ENCODE results near the gene DLX1. TPM values are rescaled to one million over a fixed set of nuclear protein-coding genes. Genes with fewer than 3 reads are reported as not detected.

The DLX1 gene
- total RNA-seq, 1 donor from 2014 or later, result not detected

DNA sequence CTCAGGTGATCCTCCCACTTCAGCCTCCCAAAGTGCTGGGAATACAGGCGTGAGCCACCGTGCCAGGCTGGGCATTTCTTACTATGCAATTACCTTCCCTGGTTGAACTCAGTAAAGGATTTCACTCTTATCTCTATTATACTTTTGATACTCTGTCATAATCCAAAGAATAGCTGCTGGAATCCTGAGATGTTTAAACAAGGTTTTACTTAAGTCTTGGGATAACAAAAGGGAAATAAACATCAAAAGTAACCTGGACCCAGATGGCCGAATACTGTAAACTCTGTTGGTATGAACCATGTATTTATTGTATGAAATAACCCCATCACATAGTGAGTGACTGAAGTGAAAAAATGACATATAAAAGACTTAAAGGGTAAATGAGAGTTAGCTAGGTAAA lies 29.3 kb downstream of the DLX1 start:
- H3K27me3 ChIP-seq, result no peaks in the 10 kb centered on the region
- H3K36me3 ChIP-seq, result no peaks in the 10 kb centered on the region
- no peak for DNase-seq (ENCODE audit: low spot score in 2 of 2)
- H3K9me3 ChIP-seq, result no peaks in the 10 kb centered on the region
- TF ChIP-seq, protein P1, sequence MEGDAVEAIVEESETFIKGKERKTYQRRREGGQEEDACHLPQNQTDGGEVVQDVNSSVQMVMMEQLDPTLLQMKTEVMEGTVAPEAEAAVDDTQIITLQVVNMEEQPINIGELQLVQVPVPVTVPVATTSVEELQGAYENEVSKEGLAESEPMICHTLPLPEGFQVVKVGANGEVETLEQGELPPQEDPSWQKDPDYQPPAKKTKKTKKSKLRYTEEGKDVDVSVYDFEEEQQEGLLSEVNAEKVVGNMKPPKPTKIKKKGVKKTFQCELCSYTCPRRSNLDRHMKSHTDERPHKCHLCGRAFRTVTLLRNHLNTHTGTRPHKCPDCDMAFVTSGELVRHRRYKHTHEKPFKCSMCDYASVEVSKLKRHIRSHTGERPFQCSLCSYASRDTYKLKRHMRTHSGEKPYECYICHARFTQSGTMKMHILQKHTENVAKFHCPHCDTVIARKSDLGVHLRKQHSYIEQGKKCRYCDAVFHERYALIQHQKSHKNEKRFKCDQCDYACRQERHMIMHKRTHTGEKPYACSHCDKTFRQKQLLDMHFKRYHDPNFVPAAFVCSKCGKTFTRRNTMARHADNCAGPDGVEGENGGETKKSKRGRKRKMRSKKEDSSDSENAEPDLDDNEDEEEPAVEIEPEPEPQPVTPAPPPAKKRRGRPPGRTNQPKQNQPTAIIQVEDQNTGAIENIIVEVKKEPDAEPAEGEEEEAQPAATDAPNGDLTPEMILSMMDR (IDR thresholded peaks at IDR 0.05), result no peak
- intact Hi-C loops (cut with DNase I), result no loop called here
- H3K27ac ChIP-seq, result no peak overlapping the region
- no peaks in the 10 kb centered on the region for H3K4me1 ChIP-seq
- H3K4me3 ChIP-seq, result no peak overlapping the region

DNA sequence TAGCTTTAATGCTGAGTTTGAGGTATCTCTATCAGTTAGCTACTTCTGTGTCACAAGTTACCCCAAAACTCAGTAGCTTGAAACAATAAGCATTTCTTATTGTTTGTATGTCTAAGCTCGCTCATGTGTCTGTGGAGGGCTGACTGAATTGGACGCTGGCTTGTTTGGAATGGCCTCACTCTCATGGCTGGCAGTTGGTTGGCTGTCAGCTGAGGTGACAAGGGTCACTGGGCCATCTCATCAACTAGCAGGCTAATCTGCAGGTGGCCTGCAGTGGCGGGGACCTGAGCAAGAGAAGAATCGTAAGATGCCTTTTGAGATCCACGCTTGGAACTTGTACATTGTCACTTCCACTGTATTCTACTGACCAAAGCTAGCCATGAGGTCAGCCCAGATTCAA lies 30.8 kb downstream of the DLX1 start:
- no peaks in the 10 kb centered on the region for H3K36me3 ChIP-seq
- DNase-seq (ENCODE audit: low spot score in 2 of 2), result no peak
- no peaks in the 10 kb centered on the region for H3K27me3 ChIP-seq
- intact Hi-C loops (cut with DNase I), result no loop called here
- H3K4me1 ChIP-seq, result no peaks in the 10 kb centered on the region
- TF ChIP-seq, protein P1 (IDR thresholded peaks at IDR 0.05), result no peak
- H3K4me3 ChIP-seq, result no peak overlapping the region
- no peaks in the 10 kb centered on the region for H3K9me3 ChIP-seq
- no peak overlapping the region for H3K27ac ChIP-seq

DNA sequence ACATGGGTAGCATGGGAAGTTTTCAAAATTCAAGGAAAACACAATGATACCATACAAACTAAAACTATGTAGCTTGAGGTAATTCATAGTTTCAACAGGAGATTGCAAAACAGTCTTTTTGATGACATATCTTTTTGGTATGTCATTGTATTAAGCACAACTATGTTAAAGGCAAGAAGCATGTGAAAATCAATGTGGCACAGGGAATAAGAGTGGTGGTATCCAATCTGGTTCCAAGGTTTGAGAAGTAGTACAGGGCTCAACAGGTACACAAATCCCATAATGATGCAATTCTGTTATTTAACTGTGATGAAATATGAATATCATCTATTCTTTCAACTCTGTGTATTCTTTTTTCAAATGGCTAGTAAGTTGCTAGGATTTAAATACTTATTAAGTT lies 33.8 kb downstream of the DLX1 start:
- no peaks in the 10 kb centered on the region for H3K9me3 ChIP-seq
- no peak overlapping the region for H3K4me3 ChIP-seq
- no peak overlapping the region for H3K27ac ChIP-seq
- H3K27me3 ChIP-seq, result no peaks in the 10 kb centered on the region
- no peak for DNase-seq (ENCODE audit: low spot score in 2 of 2)
- TF ChIP-seq, protein P1 (IDR thresholded peaks at IDR 0.05), result no peak
- intact Hi-C loops (cut with DNase I), result no loop called here
- H3K36me3 ChIP-seq, result no peaks in the 10 kb centered on the region
- no peaks in the 10 kb centered on the region for H3K4me1 ChIP-seq

DNA sequence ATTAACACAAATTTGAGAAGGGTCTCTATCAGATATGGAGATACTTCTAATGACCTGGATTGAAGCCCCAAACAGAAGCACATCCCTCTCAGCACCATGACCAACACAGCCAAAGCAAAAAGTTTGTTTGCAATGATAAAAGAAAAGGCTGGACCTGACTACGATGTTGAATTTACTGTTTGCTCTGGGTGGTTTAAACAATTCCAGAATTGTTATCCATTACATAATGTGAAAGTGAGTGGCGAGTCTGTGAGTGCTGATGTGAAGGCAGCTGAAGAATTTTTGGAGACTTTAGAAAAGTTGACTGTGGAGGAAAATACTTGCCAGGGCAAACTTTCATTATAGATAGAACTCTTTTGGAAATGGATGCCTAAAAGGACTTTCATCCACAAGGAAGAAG lies 34.8 kb downstream of the DLX1 start:
- no peaks in the 10 kb centered on the region for H3K9me3 ChIP-seq
- no peaks in the 10 kb centered on the region for H3K36me3 ChIP-seq
- H3K27me3 ChIP-seq, result no peaks in the 10 kb centered on the region
- no peak for DNase-seq (ENCODE audit: low spot score in 2 of 2)
- H3K4me3 ChIP-seq, result no peak overlapping the region
- intact Hi-C loops (cut with DNase I), result loop anchor here (10.0 kb wide), 1 partner anchor 545 kb away; no protein-coding TSS in a partner anchor
- TF ChIP-seq, protein P1 (IDR thresholded peaks at IDR 0.05), result no peak
- H3K4me1 ChIP-seq, result no peaks in the 10 kb centered on the region
- H3K27ac ChIP-seq, result no peak overlapping the region

GRCh38 chr2:172128484-172128883 lies 43.2 kb downstream of the DLX1 start:
- no peak for DNase-seq (ENCODE audit: low spot score in 2 of 2)
- H3K4me1 ChIP-seq, result no peaks in the 10 kb centered on the region
- no peak overlapping the region for H3K4me3 ChIP-seq
- H3K27me3 ChIP-seq, result no peaks in the 10 kb centered on the region
- no peaks in the 10 kb centered on the region for H3K9me3 ChIP-seq
- H3K36me3 ChIP-seq, result no peaks in the 10 kb centered on the region
- TF ChIP-seq, protein P1 (IDR thresholded peaks at IDR 0.05), result no peak
- no peak overlapping the region for H3K27ac ChIP-seq
- intact Hi-C loops (cut with DNase I), result loop anchor here (10.0 kb wide), 1 partner anchor 554 kb away; no protein-coding TSS in a partner anchor

DNA sequence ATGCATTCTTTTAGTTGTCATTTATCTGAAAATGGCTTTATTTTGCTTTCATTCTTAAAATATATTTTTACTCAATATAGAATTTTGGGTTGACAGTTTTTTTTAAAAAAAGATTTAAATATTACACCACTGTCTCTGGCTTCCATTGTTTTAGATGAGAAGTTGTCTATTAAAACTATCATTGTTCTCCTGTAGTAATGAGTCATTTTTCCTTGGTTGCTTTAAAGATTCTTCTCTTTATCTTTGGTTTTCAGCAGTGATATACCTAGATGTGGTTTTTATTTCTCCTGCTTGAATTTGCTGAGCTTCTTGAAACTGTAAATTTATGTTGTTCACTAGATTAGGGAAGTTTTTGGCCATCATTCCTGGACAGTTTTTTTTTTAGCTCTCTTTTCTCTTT lies 44.1 kb downstream of the DLX1 start:
- Histone ChIP-seq H3K9me3 (no peaks in the 10 kb centered on the region), H3K27ac (no peak overlapping the region)
- intact Hi-C loops (cut with DNase I), result loop anchor here (10.0 kb wide), 1 partner anchor 555 kb away; no protein-coding TSS in a partner anchor

More for the DNA sequence above, 44.1 kb downstream of the DLX1 start:
- Histone ChIP-seq H3K4me1 (no peaks in the 10 kb centered on the region), H3K36me3 (no peaks in the 10 kb centered on the region), H3K27me3 (no peaks in the 10 kb centered on the region), H3K4me3 (no peak overlapping the region)
- DNase-seq (ENCODE audit: low spot score in 2 of 2), result no peak
- TF ChIP-seq, protein P1 (IDR thresholded peaks at IDR 0.05), result no peak

All from ascending aorta (tissue), 2 donors.